ENCODE measurements around the gene NEU2. TPM values are rescaled to one million over a fixed set of nuclear protein-coding genes. Genes with fewer than 3 reads are reported as not detected.
"Not testable (repeated sequence)": the region's sequence is repeated elsewhere in the genome, so short reads cannot be mapped to it uniquely, and the experiment has no call there.

NEU2 gene
- total RNA-seq, 1 experiment from 2014 or later, result not detected

DNA sequence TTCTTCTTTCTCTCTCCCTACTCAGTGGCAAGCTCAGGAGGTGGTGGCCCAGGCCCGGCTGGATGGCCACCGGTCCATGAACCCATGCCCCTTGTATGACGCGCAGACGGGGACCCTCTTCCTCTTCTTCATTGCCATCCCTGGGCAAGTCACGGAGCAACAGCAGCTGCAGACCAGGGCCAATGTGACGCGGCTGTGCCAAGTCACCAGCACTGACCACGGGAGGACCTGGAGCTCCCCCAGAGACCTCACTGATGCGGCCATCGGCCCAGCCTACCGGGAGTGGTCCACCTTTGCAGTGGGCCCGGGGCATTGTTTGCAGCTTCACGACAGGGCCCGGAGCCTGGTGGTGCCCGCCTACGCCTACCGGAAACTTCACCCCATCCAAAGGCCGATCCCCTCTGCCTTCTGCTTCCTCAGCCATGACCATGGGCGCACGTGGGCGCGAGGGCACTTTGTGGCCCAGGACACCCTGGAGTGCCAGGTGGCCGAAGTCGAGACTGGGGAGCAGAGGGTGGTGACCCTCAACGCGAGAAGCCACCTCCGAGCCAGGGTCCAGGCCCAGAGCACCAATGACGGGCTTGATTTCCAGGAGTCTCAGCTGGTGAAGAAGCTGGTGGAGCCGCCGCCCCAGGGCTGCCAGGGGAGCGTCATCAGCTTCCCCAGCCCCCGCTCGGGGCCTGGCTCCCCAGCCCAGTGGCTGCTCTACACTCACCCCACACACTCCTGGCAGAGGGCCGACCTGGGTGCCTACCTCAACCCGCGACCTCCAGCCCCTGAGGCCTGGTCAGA is 1.8 kb downstream of the NEU2 start:
- DNase-seq (ENCODE audit: low spot score), result no peak

DNA sequence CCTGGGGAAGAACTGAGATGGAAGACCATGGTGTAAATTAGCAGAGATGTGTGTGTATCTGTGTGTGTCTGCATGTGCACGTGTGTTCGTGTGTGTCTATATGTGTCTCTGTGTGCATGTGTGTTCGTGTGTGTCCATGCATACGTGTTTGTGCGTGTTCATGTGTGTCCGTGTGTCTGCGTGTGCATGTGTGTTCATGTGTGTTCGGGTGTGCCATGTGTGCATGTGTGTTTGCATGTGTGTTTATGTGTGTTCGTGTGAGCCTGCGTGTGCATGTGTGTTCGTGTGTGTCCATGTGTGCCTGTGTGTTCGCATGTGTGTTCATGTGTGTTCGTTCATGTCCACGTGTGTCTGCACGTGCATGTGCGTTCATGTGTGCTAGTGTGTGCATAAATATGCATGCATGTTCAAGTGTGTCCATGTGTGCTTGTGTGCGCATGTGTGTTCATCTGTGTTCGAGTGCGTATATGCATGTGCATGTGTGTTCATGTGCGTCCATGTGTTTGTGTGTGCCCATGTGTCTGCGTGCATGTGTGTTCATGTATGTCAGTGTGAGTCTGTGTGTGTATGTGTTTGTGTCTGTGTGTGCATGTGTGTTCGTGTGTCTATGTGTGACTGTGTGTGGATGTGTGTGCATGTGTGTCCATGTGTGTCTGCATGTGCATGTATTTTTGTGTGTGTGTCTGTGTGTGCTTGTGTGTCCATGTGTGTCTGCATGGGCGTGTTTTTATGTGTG is 3.1 kb downstream of the NEU2 start:
- no peak for DNase-seq (ENCODE audit: low spot score)

DNA sequence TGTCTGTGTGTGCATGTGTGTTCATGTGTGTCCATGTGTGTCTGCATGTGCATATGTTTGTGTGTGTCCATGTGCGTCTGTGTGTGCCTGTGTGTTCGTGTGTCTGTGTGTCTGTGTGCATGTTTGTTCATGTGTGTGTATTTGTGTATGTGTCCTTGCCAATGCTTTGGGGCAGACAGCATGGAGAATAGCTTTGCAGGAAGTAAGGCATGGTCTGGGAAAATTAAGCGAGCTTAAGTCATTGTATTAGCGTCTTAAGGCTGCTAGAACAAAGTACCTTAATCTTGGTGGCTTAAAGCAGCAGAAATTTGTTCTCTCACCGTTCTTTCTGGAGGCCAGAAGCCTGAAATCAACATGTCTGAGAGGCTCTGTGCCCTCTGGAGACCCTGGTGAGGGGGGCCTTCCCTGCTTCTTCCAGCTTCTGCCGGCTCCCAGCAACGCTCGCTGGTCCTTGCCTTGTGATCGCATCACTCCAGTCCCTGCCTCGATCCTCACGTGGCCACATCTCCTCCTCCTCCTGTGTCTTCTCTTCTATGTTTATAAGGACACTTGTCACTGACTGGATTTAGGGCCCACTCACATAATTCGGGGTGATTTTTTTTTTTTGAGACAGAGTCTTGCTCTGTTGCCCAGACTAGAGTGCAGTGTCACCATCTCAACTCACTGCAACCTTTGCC is 3.8 kb downstream of the NEU2 start:
- DNase-seq (ENCODE audit: low spot score), result no peak

DNA sequence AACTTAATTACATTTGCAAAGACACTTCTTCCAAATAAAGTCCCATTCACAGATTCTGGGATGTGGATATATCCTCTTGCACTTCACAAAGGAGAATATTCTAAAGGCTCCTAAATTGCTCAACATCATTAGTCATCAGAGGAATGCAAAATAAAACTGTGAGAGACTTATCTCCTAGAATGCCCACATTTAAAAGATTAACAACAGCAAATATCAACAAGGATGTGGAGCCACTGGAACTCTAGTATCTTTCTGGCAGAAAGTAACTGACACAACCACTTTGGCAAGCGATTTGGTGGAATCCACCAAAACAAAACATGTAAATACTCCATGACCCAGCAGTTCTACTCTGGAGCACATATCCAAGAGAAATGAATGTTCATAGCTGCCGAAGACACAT is 4.6 kb downstream of the NEU2 start:
- DNase-seq (ENCODE audit: low spot score), result no peak

DNA sequence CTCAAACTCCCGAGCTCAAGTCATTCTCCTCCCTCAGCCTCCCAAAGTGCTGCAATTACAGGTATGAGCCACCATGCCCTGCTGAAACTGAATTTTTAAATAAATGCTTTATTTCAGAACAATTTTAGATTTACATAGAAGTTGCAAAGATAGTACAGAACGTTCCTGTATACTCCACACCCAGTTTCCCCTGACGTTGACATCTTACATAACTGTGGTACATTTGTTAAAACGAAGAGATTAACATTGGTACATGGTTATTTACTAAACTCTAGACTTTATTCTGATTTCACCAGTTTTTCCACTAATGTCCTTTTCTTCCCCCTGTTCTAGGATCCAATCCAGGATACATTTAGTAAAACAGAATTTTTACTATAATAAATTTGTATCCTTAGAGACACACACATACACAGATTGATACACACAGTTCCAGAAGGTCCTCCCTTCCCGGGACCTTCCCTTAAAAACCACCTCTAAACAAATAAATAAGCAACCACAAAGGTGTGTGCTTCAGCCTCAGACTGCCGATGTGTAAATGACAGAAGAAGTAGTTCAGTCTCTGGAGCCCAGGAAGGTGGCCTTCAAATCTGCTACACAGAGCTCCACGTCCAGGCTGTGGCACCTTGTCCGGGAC is 6.9 kb downstream of the NEU2 start:
- no peak for DNase-seq (ENCODE audit: low spot score)

DNA sequence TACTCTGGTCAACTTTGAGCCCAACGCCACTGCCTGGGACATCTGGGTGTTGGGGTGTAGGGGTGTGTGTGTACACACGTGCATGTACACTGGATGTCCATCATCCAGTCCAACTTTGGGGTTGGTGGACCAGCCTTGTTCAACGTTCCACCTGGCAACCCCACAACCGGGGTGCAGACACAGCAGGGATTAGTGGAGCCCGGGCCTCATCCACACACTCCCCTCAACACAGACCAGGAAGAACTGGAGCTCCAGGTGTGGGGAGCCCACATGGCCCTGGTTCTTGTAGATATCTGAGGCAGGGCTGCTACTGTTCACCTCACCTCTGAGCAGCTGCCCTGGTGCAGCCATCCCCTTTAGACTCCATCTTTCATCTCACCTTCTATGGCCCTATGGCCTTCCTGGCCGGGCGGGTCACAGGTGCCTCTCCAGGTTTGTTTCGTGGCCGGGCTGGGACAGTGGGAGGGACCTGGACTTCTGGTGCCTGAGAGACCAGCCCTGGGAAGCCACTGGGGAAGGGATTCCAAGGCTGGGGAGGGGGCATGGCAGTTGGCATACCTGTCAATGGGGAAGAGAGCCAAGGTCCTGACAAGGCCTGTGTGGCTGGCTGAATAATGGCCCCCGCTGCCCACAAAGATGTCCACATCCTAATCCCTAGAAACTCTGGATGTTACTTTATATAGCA is 7.5 kb downstream of the NEU2 start:
- no peak for DNase-seq (ENCODE audit: low spot score)

DNA sequence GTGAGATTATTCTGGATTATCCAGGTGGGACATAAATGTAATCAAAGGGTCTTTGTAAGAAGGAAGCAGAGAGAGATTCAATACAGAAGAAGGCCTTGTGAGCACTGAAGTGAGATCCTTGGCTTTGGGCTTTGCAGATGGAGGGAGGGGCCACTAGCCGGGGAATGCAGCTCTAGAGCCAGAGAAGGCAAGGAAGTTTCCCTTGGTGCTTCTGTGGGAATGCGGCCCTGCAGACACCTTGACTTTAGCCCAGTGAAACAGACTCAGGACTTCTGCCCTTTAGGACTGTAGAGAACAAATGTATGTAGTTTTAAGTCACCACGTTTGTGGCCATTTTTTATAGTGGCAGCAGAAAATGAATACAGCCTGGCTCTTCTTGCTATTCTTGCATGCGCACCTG is 8.1 kb downstream of the NEU2 start:
- DNase-seq (ENCODE audit: low spot score), result no peak

DNA sequence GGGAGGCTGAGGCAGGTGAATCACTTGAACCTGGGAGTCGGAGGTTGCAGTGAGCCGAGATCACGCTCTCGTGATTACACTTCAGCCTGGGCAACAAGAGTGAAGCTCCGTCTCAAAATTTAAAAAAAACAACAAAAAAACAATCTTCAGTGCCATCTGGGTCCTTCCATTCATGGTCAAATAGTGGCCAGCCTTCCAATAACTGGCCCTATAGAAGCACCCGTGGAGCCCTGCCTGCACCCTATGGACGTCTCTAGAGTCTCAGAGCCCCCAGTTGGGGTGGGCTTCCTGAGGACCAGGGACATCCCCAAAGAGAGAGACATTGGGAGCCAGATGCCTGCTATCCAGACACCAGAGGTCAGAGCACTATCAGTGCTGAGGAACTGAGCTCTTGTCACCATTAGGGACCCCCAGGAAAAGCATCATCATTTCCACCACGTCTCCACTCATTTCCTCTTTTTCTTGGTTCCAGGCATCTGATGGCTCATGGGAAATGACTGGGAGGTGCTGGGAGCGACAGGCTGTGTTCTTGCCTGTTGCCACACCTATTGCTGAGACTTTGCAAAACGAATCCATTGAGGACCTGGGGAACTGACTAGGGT is 9.4 kb downstream of the NEU2 start:
- DNase-seq (ENCODE audit: low spot score), result no peak

DNA sequence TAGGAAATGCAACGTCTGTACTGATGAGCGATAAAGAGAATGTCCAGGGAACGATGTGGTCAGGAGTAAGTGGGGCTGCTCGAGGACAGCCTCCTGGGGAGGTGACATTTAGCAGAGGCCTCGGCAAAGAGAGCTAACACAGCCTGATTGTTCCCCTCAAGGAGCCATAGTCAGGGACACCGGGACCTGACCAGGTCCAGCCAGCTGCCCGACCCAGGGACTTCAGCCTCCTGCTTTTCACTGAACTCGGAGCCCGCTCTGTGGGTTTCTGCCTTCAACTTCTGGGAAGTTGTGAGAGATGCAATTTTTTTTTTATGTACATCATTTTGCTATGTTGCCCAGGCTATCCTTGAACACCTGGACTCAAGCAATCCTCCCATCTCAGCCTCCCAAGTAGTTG is 10.1 kb downstream of the NEU2 start:
- no peak for DNase-seq (ENCODE audit: low spot score)

DNA sequence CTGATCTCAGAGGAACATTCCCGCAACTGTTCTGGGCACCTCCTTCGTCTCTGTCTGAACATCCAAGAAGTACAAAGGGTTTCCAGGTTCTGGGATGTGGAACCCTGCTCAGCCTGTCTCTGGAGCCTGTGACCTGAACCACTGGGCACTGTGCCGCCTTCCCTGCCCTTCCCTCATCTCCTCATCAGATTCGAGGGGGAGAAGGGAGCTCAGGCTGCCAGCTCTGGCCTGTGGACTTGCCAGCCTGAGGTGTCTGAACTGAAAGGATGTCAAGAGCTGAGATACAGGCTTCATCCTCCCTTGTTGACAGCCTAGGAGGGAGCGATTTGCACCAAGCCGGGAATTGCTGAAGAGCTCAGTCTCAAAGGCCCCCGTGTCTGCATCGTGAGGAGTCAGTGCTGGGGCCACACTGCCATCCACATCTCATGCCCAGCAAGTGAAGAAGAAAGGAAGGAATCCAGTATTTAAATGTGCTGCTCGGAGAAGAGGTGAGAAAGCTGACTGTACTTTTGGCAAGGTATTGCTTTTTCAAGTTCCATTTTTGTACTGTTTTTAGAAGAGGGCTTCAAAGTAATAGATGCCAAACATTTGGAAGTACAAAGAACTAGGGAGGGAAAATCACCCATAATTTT is 12.6 kb downstream of the NEU2 start:
- DNase-seq (ENCODE audit: low spot score), result no peak

DNA sequence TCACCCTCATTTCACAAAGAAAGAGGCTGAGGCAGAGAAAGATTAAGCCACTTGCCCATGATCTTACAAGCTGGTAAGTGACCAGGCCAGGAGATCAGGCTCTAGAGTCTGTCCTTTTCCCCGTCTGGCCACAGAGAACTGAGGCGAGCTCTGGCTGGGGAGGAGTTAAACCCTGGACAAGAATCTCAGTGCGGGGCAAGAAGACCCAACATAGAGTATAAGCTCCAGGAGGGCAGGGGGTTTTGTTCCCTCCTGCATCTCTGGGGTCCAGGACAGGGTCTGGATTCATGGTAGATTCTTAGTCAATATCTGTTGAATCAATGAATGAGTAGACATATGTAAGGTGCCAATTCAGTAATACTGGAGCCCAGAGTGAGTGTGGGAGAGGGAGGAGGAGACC is 14.7 kb downstream of the NEU2 start:
- no peak for DNase-seq (ENCODE audit: low spot score)

DNA sequence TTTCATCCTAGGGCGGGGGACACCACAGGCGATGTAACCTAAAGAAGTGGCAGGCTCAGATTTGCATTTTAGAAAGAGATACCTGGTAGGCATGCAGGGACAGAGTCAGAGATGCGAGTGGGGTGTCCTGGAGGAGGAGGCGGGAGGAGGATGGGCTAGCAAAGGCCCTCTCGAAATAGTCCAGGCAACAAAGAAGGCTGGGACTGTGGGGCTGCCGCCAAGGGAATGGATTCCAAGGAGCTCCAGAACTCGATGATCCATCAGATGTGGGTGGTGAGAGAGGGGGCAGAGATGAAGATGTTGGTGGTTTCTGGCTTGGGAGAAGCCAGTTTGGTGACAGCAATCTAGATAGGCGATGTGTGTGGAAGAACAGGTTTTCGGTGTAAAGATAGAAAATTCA is 15.2 kb downstream of the NEU2 start:
- DNase-seq (ENCODE audit: low spot score), result no peak

DNA sequence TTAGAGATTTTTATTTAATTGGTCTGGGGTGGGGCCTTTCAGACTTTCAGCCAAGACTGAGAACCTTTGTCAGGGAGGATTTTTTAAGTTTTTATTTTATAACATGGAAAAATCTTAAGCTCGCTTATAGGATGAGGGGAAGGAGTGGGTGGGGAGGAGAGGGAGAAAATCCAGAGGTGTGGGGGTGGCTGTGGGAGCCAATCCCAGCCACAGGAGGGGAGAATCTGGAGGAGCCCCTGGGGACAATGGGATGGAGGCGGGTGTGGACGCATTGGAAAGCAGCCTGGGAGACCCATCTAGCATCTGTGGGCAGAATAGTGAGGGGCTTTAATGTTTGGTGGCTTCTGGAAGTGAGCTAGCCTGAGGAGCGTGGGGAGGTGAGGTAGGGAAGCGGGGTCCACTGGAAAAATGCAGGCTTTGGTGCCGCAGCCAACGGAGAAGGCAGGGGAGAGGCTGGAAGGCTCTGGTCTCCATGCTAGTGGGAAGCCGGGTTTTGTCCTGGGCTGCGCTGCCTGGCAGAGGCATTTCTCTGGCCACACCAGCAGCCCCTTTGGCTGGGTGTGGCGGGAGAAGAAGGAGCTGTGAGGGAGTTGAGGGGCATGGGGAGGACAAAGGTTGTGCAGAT is 16.2 kb downstream of the NEU2 start:
- no peak for DNase-seq (ENCODE audit: low spot score)

DNA sequence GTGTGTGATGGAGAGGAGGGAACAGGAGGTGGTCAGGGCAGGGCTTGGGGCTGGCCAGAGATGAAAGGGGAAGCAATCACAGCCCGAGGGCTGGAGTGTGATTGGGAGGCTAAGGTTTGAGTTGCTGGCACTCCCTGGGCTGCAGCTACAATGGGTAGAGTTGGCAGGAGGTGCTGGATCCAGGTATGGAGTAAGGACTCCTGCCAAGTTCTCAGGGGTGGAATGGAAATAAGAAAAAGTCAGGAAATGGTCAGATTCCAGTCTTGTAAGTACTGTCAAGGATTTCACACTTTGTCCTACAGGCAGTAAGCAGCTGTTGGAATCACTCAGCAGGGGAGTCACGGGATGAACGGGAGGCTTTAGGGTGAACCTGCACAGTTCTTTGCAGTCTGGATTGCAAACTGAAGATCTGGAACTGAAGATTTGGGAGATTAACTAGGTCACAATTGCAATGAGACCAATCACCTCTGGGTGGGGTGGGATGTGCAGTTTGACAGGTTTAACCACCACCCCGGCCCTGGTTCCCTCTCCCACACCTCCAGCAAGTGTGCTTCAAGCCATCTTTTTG is 16.8 kb downstream of the NEU2 start:
- DNase-seq (ENCODE audit: low spot score), result no peak

DNA sequence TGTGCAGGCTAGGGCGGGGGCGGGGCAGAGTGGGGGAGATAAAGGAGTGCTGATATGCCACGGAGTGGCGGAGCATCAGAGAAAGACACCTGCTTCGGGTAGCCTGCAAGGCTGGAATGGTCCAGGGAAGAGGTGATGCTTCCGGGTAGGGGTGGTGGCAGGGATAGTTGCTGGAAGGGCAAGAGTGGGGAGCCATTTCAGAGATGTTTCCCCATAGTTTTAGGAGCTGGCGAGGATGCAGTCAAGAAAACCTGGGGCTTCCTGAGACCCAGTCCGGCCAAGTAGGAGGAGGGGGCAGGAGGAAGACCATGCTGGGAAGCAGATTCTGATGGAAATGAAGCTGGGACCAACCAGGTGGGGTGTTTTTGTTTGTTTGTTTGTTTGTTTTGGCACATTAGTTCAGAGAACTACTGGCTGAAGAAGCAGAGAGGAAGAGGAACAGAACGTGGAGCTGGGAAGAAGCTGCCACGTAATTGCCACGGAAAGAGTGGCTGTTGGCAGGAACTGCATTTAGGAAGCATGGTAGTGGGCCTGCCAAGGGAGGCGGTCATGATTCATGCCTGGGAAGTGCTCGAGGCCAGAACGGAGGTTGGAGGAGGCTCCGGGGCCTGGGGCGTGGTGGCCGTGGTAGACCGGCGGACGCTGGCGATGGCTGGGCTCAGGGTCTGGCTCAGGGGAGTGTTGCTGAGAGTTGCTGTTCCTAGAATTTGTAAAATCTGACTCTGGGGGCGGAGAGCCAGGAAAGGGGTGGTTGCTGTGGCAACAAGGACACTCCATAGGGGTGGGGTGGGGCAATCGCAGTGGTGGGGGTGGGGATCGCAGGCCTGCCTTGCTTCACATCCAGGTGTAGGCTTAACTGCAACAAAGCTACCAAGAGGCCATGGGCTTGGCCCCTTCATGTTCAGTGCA is 19.0 kb downstream of the NEU2 start:
- DNase-seq (ENCODE audit: low spot score), result no peak

DNA sequence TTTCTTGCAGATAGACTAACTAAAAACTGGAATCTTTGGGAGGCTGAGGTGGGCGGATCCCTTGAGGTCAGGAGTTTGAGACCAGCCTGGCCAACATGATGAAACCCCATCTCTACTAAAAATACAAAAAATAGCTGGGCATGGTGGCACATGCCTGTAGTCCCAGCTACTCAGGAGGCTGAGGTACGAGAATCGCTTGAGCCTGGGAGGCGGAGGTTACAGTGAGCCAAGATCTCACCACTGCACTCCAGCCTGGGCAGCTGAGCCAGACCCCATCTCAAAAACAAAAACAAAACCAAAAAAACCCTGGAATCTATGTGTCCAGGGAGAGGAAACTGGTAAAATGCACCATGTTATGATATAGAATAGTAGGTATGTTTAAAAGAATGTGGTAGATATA is 20.0 kb downstream of the NEU2 start:
- not testable (repeated sequence) for DNase-seq (ENCODE audit: low spot score)

DNA sequence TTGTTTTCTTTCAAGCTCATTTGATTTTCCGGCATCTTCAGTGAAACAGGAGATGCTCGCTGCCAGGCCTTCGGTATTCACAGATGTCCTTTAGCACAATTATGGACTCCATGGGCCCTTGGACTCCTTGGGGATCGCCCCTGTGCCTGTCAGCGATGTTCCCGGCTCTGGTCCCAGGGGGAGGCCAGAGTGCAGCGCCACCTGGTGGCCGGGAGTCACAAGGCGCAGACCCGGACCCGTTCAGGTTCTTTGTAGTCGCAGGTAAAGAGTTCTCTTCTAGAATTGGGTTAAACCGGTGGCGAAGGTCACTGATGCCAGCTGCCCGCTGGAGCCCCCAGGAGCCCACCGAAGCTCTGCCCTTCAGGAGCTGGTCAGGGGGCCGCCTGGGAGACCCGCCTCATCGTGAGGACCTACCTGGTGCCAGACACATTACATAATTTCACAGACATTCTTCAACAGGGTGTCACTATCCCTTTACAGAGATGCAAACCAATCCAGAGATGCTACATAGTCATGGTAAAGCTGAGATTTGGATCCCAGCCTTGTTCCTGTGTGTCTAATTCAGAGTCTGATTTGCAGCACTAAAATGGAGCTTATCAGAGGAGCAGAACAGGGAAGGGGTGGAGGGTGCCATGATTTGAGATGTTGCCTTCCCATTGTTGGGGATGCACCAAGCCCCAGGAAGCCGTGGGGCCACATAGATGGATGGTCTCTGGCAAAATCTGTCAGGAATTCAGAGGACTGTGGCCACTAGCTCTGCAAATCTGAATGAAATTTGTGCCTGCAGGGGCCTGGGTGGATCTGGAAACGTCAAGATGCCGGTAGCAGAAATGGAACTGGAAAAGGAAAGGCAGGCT is 21.7 kb downstream of the NEU2 start:
- DNase-seq (ENCODE audit: low spot score), result peak; percentile 78

DNA sequence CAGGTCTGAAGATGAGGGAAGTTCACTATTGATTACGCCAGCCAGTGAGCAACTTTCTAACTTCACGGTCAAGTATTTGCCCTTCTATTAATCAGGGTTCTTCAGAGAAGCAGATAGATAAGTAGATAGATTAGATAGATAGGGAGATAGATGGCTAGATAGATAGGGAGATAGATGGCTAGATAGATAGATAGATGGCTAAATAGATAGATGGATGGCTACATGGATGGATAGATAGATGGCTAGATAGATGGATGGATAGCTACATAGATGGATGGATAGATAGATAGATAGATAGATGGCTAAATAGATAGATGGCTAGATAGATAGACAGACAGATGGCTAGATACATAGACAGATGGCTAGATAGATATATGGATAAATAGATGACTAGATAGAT is 22.9 kb downstream of the NEU2 start:
- no peak for DNase-seq (ENCODE audit: low spot score)

All from HT-29 (cell line).